Ishikawa (cell line): ENCODE results near the gene PARD3B.

Source experiments
- CEBPB ChIP-seq: IDR thresholded peaks from 2 replicates; pipeline ENCODE4 v1.6.1; 2012
- CREB1 ChIP-seq: IDR thresholded peaks from 2 replicates; pipeline ENCODE4 v1.6.1; 2012; ENCODE audit warnings: low read depth
- EGR1 ChIP-seq: IDR thresholded peaks from 2 replicates; pipeline ENCODE4 v1.6.1; 2012
- EP300 ChIP-seq: IDR thresholded peaks from 2 replicates; pipeline ENCODE4 v1.6.1; 2012; ENCODE audit warnings: borderline replicate concordance
- MAX ChIP-seq: IDR thresholded peaks from 2 replicates; pipeline ENCODE4 v1.6.1; 2012
- NFIC ChIP-seq: IDR thresholded peaks from 2 replicates; pipeline ENCODE4 v1.6.1; 2012
- REST ChIP-seq: IDR thresholded peaks from 2 replicates; pipeline ENCODE4 v1.6.1; 2012; ENCODE audit warnings: low read depth, mild to moderate bottlenecking
- TAF1 ChIP-seq: IDR thresholded peaks from 2 replicates; pipeline ENCODE4 v1.6.1; 2012; ENCODE audit warnings: low read depth, mild to moderate bottlenecking
- TCF12 ChIP-seq: IDR thresholded peaks from 2 replicates; pipeline ENCODE4 v1.6.1; 2012; ENCODE audit warnings: low read depth
- TEAD4 ChIP-seq: IDR thresholded peaks from 2 replicates; pipeline ENCODE4 v1.6.1; 2012
- USF1 ChIP-seq: IDR thresholded peaks from 2 replicates; pipeline ENCODE4 v1.6.1; 2012
- YY1 ChIP-seq: IDR thresholded peaks from 2 replicates; pipeline ENCODE4 v1.6.1; 2012; ENCODE audit warnings: low read depth

GRCh38 chr2:204504594-204504993 lies 40.7 kb upstream of the PARD3B start:
- no peak for TF ChIP-seq TEAD4
- no peak for TF ChIP-seq YY1
- no peak for TF ChIP-seq MAX
- TF ChIP-seq EP300: no peak
- no peak for TF ChIP-seq REST
- no peak for TF ChIP-seq EGR1
- TF ChIP-seq NFIC: no peak
- TF ChIP-seq CEBPB: no peak
- no peak for TF ChIP-seq CREB1
- TF ChIP-seq TAF1: no peak
- TF ChIP-seq TCF12: no peak
- no peak for TF ChIP-seq USF1
